AG04450 (cell line): ENCODE results near the gene MOB2. TPM values are rescaled to one million over a fixed set of nuclear protein-coding genes. Genes with fewer than 3 reads are reported as not detected.

ENCODE experiments used
- CTCF ChIA-PET: fragments of 300-600, 350-600 bp; formaldehyde crosslinking; extraction: SDS; loops from one replicate; lab custom pipeline; 2022; ENCODE audit warnings: antibody characterized with exemption, inconsistent platforms; lab: Charles Lee
- POLR2A ChIA-PET: fragments of 350-600 bp; formaldehyde crosslinking; extraction: SDS; loops from one replicate; lab custom pipeline; 2021; ENCODE audit warnings: antibody characterized with exemption, inconsistent platforms; lab: Yijun Ruan, JAX
- DNase-seq: peaks from one replicate; pipeline ENCODE4 v3.0.0-alpha.2; 2011; ENCODE audit warnings: low read depth, low spot score
- H3K27ac ChIP-seq: one replicate; pipeline ENCODE4 v1.5.1; 2012; ENCODE audit warnings: low read depth, low read length, control low read depth
- H3K27me3 ChIP-seq: one replicate; pipeline ENCODE4 v1.6.0; 2012; ENCODE audit warnings: low read length; ENCODE audit not compliant: control insufficient read depth, insufficient read depth
- H3K4me3 ChIP-seq: 2 replicates; pipeline ENCODE4 v1.5.1; 2011; ENCODE audit warnings: mild to moderate bottlenecking, low read depth, low read length, control low read depth
- H3K9me3 ChIP-seq: 2 replicates; pipeline ENCODE4 v1.5.1; 2012; ENCODE audit warnings: low read length; ENCODE audit not compliant: control insufficient read depth, insufficient read depth
- polyA plus RNA-seq: library from polyadenylated mRNA; depleted of rRNA; stranded (reverse); fragments of >200 nt; gene quantifications from 2 replicates; pipeline ENCODE4 v1.2.3, GENCODE V29; 2011
- TF ChIP-seq, protein P1 (sequence below): IDR thresholded peaks from 2 replicates; pipeline ENCODE4 v1.5.1; 2011; ENCODE audit warnings: low read depth, low read length, control low read depth, inconsistent platforms

Gene MOB2
- polyA plus RNA-seq, 1 experiment = 19.9 TPM

DNA sequence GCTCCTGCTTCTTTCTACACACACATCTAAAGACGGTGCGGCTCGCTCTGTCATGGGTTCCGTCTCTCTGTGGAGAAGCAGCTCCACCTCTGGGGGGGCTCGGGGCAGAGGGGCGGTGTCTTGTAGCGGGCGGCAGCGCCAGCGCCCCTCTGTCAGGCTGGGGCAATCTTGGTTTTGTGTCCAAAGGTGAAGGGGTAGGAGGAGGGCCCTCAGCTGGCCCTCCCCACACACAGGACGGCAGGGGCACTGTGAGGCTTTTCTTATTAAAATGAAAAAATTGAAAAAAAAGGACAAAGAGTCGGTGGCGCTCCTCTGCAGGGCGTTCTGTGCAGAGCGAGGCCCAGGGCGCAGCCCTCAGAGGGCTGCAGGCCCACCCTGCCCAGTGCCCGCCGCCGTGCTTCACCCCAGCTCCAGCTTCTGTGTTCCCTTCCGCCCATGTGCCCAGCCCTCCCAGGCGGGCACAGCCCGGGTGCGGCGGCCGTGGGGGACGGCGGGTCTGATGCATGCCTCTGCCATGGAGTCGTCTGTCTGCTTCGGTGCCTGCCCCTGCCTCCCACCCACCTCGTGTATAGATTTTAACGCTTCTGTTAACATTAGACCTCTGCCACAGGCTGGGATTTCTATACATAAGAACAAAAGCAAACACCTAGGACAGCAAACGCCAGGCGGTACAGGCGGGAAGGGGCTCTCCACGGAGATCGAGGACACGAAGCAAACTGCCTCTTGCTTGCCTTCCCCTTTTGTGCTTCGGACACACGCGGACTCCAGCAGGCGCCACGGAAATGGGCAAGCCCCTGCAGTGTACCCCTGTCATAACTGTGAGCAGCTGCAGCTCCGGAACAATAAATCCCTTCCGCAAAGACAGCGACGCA, 24.5 kb downstream of the MOB2 start:
- DNase-seq = no peak
- Histone ChIP-seq H3K27me3 (peaks cover 5% of the 10 kb centered on the region), H3K4me3 (no peak overlapping the region), H3K9me3 (peaks cover 8% of the 10 kb centered on the region; the same call in 1 of the 2 replicates), H3K27ac (no peak overlapping the region)
- TF ChIP-seq, protein P1, sequence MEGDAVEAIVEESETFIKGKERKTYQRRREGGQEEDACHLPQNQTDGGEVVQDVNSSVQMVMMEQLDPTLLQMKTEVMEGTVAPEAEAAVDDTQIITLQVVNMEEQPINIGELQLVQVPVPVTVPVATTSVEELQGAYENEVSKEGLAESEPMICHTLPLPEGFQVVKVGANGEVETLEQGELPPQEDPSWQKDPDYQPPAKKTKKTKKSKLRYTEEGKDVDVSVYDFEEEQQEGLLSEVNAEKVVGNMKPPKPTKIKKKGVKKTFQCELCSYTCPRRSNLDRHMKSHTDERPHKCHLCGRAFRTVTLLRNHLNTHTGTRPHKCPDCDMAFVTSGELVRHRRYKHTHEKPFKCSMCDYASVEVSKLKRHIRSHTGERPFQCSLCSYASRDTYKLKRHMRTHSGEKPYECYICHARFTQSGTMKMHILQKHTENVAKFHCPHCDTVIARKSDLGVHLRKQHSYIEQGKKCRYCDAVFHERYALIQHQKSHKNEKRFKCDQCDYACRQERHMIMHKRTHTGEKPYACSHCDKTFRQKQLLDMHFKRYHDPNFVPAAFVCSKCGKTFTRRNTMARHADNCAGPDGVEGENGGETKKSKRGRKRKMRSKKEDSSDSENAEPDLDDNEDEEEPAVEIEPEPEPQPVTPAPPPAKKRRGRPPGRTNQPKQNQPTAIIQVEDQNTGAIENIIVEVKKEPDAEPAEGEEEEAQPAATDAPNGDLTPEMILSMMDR = no peak
- POLR2A ChIA-PET = interaction anchor here (0.5 to 0.6 kb wide), 2 partner anchors 152 to 153 kb away, joined by 3 read pairs; no protein-coding TSS in a partner anchor
- CTCF ChIA-PET = no interaction called here

DNA sequence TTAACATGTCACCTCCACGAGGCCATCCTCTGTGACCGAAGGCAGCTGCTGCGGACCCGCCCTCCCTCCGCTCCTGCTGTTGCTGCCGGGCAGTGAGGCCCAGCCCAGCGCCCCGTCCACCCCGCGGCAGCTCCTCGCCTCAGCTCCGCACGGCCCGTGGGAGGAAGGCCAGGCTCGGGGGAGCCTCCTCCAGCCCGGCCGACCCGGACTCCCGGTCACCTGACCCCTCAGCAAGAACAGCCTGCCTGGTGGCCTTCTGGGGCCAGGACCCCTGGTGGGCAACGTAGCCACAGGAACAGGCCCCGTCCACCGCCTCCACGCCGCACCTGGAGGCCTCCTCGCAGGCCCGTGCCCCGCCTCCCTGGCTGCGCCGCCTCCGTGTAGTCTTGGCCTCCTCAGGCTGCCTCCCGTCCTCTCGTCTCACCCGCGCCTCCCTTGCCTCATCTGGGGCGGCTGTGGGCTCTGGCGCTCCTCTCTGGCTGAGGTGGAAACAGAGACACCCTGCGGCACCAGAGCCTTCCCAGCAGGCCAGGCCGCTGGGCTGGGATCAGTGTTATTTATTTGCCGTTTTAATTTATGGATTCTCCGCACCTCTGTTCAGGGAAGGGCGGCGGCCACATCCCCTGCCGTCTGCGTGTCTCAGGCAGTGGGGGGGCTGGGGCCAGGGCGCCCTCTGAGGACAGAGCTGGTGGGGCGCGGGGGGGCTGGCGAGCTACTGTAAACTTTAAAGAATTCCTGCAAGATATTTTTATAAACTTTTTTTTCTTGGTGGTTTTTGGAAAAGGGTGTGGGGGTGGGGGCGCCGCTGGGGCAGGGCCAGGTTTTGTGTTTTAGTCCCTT, 25.4 kb downstream of the MOB2 start:
- no peak overlapping the region for H3K27ac ChIP-seq
- DNase-seq = no peak
- peaks cover 8% of the 10 kb centered on the region; the same call in 1 of the 2 replicates for H3K9me3 ChIP-seq
- ChIA-PET CTCF (no interaction called here), POLR2A (interaction anchor here (0.5 kb wide), 1 partner anchor 151 kb away, joined by 3 read pairs; no protein-coding TSS in a partner anchor)
- TF ChIP-seq, protein P1 = no peak
- peaks cover 5% of the 10 kb centered on the region for H3K27me3 ChIP-seq
- no peak overlapping the region for H3K4me3 ChIP-seq

GRCh38 chr11:1460396-1460985, 26.1 kb downstream of the MOB2 start:
- no peak overlapping the region for H3K4me3 ChIP-seq
- no peak overlapping the region for H3K27ac ChIP-seq
- H3K27me3 ChIP-seq = peaks cover 5% of the 10 kb centered on the region
- peaks cover 8% of the 10 kb centered on the region; the same call in 1 of the 2 replicates for H3K9me3 ChIP-seq
- ChIA-PET POLR2A (no interaction called here), CTCF (no interaction called here)
- TF ChIP-seq, protein P1 = no peak
- DNase-seq = peak; percentile 13

GRCh38 chr11:1459764-1460395, 26.7 kb downstream of the MOB2 start:
- POLR2A ChIA-PET = no interaction called here
- no peak overlapping the region for H3K4me3 ChIP-seq

More at GRCh38 chr11:1459764-1460395, 26.7 kb downstream of the MOB2 start:
- CTCF ChIA-PET = no interaction called here
- TF ChIP-seq, protein P1 = no peak
- DNase-seq = no peak
- Histone ChIP-seq H3K9me3 (peaks cover 7% of the 10 kb centered on the region; the same call in 1 of the 2 replicates), H3K27me3 (peaks cover 5% of the 10 kb centered on the region), H3K27ac (no peak overlapping the region)
